Activated CD8-positive, alpha-beta memory T cell treated with anti-CD3 and anti-CD28 coated beads for 36 hours (primary cell): ENCODE measurements around the gene SNORC. TPM values are rescaled to one million over a fixed set of nuclear protein-coding genes. Genes with fewer than 3 reads are reported as not detected.

ENCODE experiments used
- CTCF ChIA-PET: fragments of 350-600 bp; sonication (Branson Sonifier 250); formaldehyde crosslinking; loops from one replicate; lab custom pipeline; 2021; ENCODE audit warnings: antibody characterized with exemption; lab: Charles Lee
- POLR2A ChIA-PET: fragments of 350-600 bp; sonication (Branson Sonifier 250); formaldehyde crosslinking; loops from one replicate; lab custom pipeline; 2021; ENCODE audit warnings: antibody characterized with exemption; lab: Charles Lee
- total RNA-seq, 2 experiments: library from RNA; stranded (reverse); gene quantifications; one replicate each; pipeline ENCODE4 v1.2.3, GENCODE V29; 2021

The SNORC gene
- total RNA-seq, 2 experiments from 2014 or later = 0.70 to 1.3 TPM

DNA sequence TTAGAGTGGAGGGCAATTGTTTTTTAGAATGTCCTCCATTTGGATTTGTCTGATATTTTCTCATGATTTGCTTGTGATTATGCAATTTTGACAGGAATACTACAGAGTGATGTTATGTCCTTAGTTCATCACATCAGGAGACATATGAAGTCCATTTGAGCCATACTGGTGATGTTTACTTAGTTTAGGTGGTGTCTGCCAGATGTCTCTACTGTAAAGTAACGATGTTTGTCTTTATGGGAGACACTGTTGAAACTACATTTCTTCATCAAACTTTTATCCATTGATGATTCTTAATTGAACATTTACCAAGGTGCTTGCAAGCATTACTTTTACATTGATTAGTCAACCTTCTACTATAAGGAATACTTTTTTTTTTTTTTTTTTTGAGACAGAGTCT lies 4.9 kb upstream of the SNORC start:
- CTCF ChIA-PET = no interaction called here
- POLR2A ChIA-PET = no interaction called here

GRCh38 chr2:232866104-232866503 lies 4.0 kb upstream of the SNORC start:
- CTCF ChIA-PET = no interaction called here

DNA sequence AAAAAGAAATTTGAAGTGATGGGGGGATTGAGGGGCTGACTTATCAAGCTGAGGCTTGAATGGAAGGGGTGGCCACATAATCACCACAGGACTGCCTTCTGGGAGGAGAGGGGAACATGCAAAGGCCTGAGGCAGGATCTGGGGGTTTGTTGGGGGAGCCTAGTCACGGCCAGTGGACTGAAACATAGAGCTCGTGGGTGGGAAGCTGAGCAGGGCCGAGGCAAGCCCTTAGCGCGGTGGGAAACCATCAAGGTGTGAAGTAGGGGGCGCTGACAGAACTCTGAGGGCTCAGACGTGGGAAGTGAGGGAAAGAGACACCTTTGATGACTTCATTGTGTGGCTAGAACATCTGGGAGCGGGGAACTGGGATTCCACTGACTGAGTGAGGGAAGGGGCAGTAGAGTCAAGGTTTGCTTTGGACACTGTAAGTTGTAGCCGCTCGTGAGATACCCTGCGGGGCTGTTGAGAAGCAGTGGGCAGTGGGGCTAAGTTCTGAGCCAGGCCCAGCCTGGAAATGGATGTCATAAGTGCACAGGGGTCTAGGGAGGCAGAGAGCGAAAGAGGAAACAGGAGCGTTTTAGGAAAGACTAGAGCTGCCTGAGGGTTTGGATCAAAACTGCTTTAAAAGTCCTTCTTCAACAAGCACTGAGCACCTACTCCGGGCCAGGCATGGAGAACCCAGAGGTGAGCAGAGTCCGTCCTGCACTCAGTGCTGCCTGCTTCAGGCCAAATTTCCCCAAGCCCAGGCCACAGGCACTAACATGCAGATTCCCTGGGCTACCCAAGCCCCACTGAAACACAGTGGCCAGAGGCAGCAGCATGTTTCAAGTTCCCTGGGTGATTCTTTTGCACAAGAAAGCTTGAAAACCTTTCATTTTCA lies 686 bp upstream of the SNORC start:
- CTCF ChIA-PET = no interaction called here

More at GRCh38 chr2:232866104-232866503, 4.0 kb upstream of the SNORC start:
- POLR2A ChIA-PET = no interaction called here

GRCh38 chr2:232870766-232871371 lies 805 bp downstream of the SNORC start:
- POLR2A ChIA-PET = no interaction called here

More for the DNA sequence above, 686 bp upstream of the SNORC start:
- POLR2A ChIA-PET = no interaction called here

GRCh38 chr2:232871418-232871834 lies 1.4 kb downstream of the SNORC start:
- POLR2A ChIA-PET = no interaction called here

More at GRCh38 chr2:232870766-232871371, 805 bp downstream of the SNORC start:
- CTCF ChIA-PET = no interaction called here

DNA sequence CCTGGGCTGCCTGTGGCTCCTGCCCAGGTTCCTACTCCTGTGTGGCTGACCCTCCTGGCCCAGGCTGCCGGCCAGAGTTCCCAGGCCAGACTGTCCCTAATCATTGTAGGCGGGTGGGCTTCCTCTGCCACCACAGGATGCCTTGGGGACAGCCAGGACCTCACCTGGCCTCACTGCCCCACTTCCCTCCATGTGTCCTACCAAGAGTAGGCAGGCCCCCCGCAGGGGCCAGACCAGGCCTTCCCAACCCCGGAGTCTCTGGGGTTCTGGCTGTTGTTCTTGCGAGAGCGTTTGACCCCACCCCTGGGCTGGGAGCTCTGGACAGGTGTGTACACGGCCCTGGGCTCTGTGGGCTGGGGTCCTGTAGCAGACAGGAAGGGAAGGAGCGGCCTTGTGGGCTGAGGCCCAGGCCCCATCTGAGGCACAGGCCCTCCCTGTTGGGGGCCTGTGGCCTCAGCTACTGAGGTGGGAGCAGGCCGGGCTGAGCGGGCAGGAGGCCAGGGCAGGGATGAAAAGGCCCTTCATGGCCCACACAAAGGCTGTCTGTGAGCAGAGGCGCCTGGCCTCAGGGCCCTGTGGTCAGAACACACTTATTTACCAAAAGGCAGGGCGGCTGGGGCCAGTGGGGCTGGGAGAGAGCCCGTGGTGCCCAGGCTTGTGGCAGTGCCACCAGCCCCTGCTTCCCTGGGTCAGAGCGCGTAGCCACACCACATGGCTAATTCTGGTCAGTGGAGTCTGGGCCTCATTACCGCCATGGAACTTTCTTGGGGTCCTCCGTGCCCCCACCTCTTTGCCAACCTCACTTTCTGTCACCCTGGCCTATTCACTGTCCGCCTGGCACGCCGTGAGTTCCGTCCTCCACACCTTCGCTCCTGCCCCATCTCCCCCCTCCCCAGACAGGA lies 2.0 kb downstream of the SNORC start:
- CTCF ChIA-PET = no interaction called here

More at GRCh38 chr2:232871418-232871834, 1.4 kb downstream of the SNORC start:
- CTCF ChIA-PET = no interaction called here

GRCh38 chr2:232872826-232873225 lies 2.8 kb downstream of the SNORC start:
- ChIA-PET POLR2A (no interaction called here), CTCF (interaction anchor here (0.6 kb wide), 1 partner anchor 162 kb away, joined by 3 read pairs; no protein-coding TSS in a partner anchor)

More for the DNA sequence above, 2.0 kb downstream of the SNORC start:
- POLR2A ChIA-PET = no interaction called here

GRCh38 chr2:232873292-232873908 lies 3.3 kb downstream of the SNORC start:
- CTCF ChIA-PET = interaction anchor here (0.6 kb wide), 1 partner anchor 162 kb away, joined by 3 read pairs; no protein-coding TSS in a partner anchor
- POLR2A ChIA-PET = no interaction called here

DNA sequence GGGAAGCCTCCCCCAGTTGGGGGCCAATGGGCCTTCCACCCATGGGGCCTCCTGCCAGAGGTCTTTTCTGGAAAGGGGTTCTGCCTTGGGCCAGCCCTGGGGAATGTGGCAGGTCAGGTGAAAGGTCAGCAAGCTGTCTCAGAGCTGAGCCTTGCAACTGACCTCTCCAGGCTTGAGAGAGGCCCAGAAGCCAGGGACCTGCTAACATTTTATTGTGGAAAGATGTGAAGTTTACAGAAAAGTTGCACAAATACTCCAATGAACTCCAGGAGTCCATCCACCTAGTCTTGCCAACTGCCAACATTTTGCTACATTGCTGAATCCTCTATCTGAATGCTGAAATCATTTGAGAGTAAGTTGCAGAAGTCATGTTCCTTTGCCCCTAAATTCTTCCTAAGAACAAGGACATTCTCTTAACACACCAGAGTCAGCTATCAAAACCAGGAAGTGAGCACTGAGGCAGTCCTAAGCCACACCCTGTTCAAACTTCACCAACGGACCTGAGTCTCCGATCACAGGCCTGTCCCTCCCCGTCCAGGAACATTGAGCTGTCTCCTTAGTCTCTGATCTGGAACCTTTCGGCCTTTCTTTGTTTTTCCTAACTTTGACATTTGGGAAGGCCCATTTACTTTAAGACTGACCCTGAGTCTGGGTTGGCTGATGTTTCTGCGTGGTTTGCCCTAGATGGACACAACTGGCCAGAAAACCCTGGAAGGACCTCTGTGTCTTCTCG lies 4.0 kb downstream of the SNORC start:
- CTCF ChIA-PET = no interaction called here
- POLR2A ChIA-PET = no interaction called here

- POLR2A ChIA-PET = no interaction called here
- CTCF ChIA-PET = no interaction called here
Measured at GRCh38 chr2:232874677-232875223, 4.7 kb downstream of the SNORC start.

DNA sequence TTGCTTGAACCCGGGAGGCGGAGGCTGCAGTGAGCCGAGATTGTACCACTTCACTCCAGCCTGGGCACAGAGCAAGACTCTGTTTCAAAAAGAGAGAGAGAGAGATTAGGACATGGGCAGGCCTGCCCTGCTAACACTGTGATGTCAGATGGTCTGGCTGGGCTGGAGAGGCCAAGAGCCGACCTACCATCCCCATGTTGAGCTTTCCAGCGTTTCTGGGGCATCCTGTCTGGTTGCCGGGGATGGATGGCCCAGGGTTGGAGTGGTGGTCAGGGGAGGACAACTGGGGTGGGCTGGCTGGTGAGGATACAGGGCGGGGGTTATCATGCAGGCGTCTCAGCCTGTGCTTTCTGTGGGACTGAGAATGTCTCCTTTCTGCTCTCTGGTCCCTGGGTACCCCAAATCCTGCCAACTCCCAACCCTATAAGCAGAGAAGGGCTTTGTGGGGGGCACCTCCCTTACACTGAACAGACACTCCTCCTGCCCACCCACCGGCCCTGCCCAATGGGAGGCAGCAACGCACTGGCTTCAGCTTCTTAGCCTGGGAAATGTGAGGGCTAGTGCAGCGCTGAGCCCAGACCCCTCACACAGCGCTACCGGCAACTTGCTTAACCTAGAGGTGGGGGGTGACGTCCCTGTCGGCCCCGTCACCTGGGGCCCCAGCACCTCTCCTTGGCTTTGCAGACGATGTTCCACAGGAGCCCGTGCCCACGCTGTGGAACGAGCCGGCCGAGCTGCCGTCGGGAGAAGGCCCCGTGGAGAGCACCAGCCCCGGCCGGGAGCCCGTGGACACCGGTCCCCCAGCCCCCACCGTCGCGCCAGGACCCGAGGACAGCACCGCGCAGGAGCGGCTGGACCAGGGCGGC lies 5.4 kb downstream of the SNORC start:
- ChIA-PET CTCF (interaction anchor here (0.8 kb wide), 1 partner anchor 153 kb away, joined by 3 read pairs; no protein-coding TSS in a partner anchor), POLR2A (no interaction called here)

DNA sequence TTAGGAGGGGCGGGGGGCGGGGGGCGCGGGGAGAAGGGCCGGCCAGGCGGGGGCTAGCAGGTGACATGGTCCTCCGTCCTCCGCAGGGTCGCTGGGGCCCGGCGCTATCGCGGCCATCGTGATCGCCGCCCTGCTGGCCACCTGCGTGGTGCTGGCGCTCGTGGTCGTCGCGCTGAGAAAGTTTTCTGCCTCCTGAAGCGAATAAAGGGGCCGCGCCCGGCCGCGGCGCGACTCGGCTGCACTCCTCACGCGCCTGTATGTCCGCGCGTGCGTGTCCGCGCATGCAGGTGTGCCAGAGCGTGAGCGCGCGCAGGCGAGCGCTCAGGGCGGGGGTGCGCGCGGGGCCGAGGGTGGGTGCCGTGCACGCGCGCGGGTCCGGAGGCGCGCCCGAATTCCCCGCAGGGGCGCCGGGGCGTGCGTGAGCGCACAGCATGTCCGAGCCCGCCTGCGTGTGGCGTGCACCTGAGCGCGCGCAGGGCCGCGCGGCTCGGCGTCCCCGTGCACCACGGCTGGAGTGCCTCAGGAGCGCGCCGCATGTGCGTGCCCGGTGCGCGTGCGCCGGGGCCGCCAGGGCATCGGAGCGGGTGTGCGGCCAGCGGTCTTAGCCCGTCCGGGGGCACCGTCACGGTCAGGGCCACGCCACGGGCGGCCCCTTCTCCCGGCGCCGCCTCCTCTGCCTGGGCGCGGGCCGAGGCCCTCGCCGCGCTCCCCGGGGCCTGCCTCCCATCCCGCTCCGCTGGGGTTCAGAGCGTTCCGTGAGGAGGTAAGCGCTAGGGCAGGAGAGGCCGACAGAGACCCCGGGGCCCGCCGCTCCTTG lies 6.3 kb downstream of the SNORC start:
- CTCF ChIA-PET = interaction anchor here (0.8 kb wide), 1 partner anchor 152 kb away, joined by 3 read pairs; no protein-coding TSS in a partner anchor
- POLR2A ChIA-PET = no interaction called here

- POLR2A ChIA-PET = no interaction called here
- CTCF ChIA-PET = no interaction called here
Measured at GRCh38 chr2:232876978-232877441, 6.9 kb downstream of the SNORC start.

GRCh38 chr2:232877940-232878511 lies 8.0 kb downstream of the SNORC start:
- ChIA-PET POLR2A (interaction anchor here (0.6 kb wide), 1 partner anchor 1602 kb away, joined by 4 read pairs; no protein-coding TSS in a partner anchor), CTCF (no interaction called here)

- ChIA-PET POLR2A (no interaction called here), CTCF (no interaction called here)
Measured at GRCh38 chr2:232878855-232879617, 9.0 kb downstream of the SNORC start.
